ENCODE data around the gene TOMM20L.

DNA sequence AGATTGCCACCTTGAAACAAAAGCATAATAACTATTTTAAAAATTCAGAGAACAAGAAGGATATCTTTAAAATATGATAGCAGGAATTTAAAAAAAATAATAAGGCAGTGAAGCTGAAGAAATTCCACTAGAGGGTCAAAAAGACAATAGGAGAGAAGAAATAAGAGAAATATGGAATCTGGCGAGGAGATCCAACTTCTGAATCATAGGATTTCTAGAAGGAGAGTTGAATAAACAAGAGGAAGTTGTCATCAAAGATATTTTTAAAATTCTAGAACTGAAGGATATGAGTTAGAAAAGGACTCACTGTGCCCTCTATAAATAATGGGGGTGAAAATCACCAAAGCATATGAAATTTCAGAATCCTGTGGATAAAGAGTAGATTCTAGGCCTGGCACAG, 26.8 kb upstream of the TOMM20L start:
- TF ChIP-seq, protein P1, sequence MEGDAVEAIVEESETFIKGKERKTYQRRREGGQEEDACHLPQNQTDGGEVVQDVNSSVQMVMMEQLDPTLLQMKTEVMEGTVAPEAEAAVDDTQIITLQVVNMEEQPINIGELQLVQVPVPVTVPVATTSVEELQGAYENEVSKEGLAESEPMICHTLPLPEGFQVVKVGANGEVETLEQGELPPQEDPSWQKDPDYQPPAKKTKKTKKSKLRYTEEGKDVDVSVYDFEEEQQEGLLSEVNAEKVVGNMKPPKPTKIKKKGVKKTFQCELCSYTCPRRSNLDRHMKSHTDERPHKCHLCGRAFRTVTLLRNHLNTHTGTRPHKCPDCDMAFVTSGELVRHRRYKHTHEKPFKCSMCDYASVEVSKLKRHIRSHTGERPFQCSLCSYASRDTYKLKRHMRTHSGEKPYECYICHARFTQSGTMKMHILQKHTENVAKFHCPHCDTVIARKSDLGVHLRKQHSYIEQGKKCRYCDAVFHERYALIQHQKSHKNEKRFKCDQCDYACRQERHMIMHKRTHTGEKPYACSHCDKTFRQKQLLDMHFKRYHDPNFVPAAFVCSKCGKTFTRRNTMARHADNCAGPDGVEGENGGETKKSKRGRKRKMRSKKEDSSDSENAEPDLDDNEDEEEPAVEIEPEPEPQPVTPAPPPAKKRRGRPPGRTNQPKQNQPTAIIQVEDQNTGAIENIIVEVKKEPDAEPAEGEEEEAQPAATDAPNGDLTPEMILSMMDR (IDR thresholded peaks at IDR 0.05): no peak
- TF ChIP-seq POLR2A (IDR thresholded peaks at IDR 0.05): no peak
